HG03521 (cell line): ENCODE results near the gene C19orf25.
"Not testable (repeated sequence)": the region's sequence is repeated elsewhere in the genome, so short reads cannot be mapped to it uniquely, and the experiment has no call there.

Experiments used
- ATAC-seq: cut with Tn5 transposase; IDR thresholded peaks from one replicate; pipeline ENCODE4 v1.9.1; 2021; ENCODE audit warnings: mild to moderate bottlenecking, moderate library complexity; ENCODE audit not compliant: unreplicated experiment

C19orf25 gene

DNA sequence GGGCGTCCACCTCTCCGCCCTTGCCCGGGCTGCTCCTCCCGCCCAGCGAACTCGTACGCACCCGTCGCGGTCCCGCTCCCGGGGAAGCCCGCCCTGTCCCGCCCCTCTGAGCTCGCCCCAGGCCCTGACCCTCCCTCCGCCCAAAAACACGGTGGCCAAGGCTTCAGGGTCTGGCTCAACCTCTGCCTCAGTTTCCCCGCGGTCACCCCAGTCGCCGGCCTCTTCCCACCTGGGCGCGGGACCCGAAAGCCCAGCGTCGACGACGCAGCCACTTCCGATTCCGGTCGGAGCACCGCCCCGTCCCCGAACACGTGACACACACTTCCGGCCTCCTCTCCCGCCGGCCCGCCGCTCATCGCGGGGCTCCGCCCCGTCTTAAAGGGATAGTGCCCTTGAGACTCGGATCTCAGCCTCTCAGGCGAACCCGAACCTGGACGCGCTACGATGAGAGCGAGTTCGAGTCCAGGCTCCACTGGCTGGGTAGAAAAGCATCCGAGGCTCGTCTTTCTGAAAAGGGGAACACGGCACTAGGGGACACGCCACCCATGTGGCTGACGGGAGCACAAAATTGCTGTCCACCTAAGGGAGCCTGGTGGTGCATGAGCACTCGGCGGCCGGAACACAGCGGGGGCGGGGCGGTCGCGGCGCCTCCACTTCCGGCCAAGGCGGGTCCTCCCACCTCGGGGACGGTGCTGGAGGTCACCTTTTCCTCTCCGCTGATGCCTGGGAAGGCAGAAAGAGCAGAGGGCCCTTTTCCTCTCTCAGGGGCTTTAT lies at the start of gene C19orf25:
Gene C19orf25 (minus strand): TSS at position 282 of the 774 bp plus-strand sequence. CDS start 312 bp downstream, outside the sequence.
- peak; percentile 78 for ATAC-seq

GRCh38 chr19:1527650-1528309 lies 48.8 kb upstream of the C19orf25 start:
- no peak for ATAC-seq

GRCh38 chr19:1526979-1527649 lies 48.1 kb upstream of the C19orf25 start:
- ATAC-seq: no peak

- ATAC-seq: no peak
Observed at GRCh38 chr19:1526066-1526778, 47.2 kb upstream of the C19orf25 start.

DNA sequence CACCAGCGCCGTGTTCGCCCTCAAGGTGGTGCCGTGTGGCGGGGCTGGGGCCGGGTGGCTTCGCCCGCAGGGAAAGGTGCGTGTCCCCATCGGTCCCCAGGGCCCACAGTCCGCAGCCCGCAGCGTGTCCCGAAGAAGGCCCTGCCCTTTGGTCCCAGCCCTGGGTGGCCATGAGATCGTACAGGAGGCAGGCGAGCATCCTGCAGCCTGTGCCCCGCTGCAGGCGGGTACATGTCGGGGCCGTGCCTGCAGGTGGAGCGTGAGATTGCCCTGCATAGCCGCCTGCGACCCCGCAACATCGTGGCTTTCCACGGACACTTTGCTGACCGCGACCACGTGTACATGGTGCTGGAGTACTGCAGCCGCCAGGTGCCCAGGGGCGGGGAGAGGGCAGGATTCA lies 46.3 kb upstream of the C19orf25 start:
- no peak for ATAC-seq

- no peak for ATAC-seq
Observed at GRCh38 chr19:1524972-1525325, 45.9 kb upstream of the C19orf25 start.

DNA sequence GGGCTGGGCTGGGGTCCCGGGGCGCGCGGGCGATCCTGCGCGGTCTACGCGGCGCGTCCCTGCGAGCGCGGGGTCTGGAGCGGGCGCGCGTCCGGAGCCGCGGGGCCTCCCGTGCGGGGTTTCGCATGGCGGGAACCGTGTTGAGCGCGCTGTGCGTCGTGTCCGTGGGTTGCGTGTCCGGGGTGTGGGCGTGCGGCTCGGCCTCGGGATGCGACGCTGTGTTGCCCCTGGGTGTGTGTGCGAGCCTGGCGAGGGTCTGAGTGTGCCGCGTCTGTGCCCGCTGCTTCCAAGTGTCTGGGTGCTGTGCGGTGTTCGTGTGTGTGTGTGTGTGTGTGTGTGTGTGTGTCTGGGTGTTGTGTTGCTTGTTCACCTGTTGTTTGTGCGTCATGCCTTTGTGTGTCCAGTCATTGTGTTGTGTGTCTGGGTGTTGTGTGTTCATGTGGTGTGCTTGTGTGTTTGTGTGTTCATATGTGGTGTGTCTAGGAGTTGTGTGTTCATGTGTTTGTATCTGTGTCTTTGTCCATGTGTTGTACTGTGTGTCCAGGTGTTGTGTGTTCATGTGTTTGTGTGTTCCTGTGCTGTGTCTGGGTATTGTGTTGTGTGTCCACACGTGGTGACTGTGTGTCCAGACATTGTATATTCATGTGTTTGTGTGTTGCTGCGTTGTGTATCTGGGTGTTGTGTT lies 45.4 kb upstream of the C19orf25 start:
- no peak for ATAC-seq

DNA sequence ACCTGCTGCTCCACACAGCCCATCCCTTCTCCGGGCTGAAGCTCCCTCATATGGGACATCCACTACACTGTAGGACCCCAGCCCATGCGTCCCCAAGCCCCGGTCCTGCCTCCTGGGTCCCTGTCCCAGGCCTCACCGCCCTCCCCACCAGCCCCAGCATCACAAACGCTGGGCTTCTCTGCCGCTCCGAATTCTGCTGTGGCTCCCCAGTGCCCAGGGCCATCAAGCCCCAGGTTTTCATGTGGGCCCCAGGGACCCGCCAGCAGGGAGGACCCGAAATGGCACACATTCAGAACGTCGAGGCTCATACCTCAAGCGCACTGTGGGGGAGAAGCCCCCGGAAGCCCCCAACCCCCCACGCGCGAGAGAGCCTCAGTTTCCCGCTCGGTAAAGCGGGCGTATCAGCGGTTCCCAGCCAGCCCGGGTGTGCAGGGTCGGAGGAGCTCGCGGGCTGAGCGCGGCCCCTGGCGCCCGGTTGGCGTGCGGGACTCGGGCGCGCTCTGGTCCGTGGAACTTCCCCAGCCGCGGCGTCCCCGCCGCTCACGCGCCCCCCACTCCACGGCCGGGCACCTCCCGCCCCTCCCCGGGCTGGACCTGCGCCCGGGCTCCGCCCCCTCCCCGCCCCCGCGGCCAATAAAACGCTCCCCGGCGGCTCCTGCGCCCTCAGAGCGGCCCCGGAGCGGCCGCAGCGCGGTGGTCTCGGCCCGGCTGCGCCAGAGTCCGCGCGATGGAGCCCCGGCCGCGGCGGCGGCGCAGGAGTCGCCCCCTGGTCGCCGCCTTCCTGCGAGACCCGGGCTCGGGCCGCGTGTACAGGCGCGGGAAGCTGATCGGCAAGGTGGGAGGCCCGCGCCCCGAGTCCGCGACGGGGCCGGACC lies 44.6 kb upstream of the C19orf25 start, which contains the start of gene PLK5:
Gene PLK5 (plus strand): TSS at position 666 of the 875 bp plus-strand sequence. CDS start 2,920 bp downstream, outside the sequence.
- no peak for ATAC-seq

DNA sequence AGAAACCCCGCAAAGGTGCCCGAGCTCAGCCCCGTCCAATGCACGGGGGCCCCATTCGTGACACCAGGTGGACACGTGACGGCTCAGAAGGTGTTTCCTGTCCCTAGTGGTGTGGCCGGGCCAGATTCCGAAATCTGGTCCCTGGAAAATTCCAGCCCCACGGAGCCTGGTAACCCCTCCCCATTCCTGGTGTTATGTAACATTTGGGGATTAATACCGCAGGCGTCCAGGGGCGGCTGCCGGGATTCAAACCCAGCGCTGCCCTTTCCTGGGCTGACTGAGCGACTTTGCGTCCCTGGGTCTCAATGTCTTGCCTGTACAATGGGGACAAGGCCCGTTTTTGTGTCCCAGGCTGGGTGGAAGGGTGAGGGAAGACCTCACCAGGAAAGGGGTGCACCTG lies 43.8 kb upstream of the C19orf25 start:
- ATAC-seq: no peak

- ATAC-seq: no peak
Observed at GRCh38 chr19:1522061-1522460, 43.0 kb upstream of the C19orf25 start.

DNA sequence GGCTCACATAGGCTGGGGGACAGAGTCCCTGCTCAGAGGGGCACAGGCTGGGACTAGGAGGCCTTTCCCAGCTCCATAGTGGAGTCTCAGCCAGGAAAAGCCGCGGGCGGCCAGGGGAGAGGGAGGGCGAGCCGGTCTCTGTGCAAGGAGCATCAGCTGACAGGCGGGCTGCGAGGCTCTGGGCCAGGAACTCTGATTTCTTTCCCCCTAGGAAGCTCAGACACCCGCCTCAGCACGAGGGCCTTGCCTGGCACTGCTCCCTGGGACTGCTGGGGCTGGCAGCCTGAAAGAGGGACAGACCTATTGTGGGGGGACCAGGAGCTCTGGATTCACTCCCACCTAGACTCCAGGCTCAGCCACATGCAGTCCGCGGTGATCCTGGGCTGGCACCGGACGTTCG lies 42.6 kb upstream of the C19orf25 start:
- ATAC-seq: no peak

DNA sequence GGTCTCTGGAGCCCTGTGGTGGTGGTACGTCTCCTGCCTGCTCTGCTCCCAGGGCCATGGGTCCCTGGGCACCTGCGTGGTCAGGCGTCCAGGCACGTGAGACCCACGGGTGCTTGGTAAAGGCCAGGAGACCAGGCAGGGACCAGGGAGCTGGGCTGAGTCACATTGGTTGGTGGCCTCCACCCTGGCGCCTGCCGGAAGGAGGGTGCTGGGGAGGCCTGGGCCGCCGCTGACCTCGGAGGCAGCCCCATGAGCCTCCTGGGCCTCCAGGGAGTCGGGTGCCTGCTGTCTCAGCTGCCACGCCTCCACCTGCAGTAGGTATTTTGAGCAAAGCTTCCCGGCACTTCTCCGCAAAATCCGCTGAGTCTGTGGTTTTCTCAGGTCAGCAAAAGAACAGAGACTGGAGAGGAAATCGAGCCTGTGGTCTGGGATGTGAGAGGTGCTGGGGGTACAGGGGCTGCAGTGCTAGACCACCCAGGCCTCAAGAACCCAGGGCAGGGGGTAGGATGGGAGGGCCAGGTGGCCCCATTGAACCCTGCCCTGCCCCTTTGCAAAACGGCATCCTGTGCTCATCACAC lies 41.3 kb upstream of the C19orf25 start:
- ATAC-seq: no peak

DNA sequence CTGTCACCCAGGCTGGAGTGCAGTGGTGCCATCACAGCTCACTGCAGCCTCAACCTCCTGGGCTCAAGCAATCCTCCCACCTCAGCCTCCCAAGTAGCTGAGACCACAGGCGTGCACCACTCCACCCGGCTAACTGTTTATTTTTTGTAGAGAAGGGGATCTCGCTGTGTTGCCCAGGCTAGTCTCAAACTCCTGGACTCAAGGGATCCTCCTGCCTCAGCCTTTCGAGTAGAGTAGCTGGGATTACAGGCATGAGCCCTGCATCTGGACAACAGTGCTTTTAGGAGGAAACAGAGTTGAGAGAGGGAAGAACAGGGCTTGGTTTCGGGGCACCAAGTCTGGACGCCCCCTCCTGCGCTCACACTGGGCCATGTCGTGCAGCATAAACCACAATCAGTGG lies 40.8 kb upstream of the C19orf25 start:
- ATAC-seq: not testable (repeated sequence)

DNA sequence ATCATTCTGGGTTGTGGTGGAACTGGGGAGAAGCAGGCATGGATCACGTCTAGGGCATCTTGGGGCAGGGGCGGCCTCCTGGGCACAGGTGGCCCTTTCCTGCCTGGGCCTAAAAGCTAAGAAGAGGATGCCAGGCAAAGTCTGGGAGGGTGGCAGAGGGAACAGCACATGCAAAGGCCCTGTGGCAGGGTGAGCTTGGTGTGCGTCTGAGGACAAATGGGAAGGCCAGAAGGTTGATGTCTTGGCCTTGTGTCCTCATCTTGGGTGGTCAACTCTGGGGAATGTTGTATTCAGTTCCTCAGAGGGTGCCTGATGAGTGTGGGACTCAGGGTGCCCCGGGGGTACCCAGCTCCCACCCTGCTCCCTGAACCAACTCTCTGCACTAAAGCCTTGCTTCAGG lies 39.5 kb upstream of the C19orf25 start:
- ATAC-seq: no peak

- ATAC-seq: no peak
Observed at GRCh38 chr19:1516395-1516753, 37.4 kb upstream of the C19orf25 start.

GRCh38 chr19:1514986-1515721 lies 36.1 kb upstream of the C19orf25 start:
- no peak for ATAC-seq

DNA sequence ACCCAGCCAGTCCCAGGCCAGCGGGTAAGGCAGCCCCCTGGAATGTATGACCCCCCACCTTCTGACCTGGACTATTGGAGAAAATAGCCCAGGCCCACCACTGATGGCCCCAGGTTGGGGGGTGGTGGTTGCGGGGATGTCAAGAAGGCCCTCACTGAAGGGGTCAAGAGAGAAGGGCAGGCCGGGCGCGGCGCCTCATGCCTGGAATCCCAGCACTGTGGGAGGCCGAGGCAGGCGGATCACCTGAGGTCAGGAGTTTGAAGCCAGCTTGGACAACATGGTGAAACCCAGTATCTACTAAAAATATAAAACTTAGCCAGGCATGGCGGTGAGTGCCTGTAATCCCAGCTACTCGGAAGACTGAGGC lies 35.3 kb upstream of the C19orf25 start:
- ATAC-seq: no peak

DNA sequence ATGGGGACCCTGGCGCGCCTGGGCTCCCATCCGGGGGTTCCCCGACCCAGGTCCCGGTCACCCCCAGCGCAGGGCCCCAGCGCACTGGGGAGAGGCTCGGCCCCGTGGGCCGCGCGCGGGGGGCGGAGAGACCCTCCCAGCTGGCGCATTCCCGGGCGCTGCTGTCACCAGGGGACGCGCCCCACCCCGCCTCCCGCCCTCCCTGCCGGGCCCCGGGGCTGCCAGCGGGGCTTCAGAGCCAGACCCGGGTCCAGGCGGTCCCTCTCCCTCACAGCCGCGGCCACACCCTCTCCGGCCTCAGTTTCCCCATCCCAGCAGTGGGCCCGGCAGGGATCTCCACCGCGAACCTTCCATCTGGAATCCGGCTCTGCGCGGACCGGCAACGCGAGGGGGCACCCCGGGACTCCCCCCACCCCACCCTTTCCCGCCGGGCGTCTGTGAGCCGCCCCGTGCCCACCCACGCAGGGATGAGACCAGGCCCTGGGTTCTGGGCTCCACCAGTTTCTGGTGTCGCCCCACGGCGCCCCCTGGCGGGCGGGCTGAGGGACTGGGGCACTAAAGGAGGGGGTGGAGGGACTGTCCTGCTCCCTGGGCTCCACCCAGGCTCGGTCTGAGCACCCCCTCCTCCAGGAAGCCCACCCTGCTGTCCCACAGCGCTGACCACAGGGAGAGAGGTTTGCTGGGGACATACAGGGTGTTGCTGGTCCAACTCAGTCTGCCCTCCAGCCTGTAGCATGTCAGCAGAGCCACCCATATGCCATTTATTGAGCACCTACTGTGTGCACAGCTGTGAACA lies 34.7 kb upstream of the C19orf25 start:
- no peak for ATAC-seq
